ENCODE results near the gene AGAP9.
"Not testable (repeated sequence)": the region's sequence is repeated elsewhere in the genome, so short reads cannot be mapped to it uniquely, and the experiment has no call there.

GRCh38 chr10:47554552-47554951, 31.1 kb upstream of the AGAP9 start:
- not testable (repeated sequence) for TF ChIP-seq POLR2A (IDR thresholded peaks at IDR 0.05)
- TF ChIP-seq, protein P1, sequence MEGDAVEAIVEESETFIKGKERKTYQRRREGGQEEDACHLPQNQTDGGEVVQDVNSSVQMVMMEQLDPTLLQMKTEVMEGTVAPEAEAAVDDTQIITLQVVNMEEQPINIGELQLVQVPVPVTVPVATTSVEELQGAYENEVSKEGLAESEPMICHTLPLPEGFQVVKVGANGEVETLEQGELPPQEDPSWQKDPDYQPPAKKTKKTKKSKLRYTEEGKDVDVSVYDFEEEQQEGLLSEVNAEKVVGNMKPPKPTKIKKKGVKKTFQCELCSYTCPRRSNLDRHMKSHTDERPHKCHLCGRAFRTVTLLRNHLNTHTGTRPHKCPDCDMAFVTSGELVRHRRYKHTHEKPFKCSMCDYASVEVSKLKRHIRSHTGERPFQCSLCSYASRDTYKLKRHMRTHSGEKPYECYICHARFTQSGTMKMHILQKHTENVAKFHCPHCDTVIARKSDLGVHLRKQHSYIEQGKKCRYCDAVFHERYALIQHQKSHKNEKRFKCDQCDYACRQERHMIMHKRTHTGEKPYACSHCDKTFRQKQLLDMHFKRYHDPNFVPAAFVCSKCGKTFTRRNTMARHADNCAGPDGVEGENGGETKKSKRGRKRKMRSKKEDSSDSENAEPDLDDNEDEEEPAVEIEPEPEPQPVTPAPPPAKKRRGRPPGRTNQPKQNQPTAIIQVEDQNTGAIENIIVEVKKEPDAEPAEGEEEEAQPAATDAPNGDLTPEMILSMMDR (IDR thresholded peaks at IDR 0.05): not testable (repeated sequence)
